Prostate gland (tissue), 2 donors: ENCODE measurements around the gene NUP58. TPM values are rescaled to one million over a fixed set of nuclear protein-coding genes. Genes with fewer than 3 reads are reported as not detected.

ENCODE experiments used
- DNase-seq: peaks from one replicate; pipeline ENCODE4 v3.0.0-alpha.2; 2019; ENCODE audit warnings: low spot score
- H3K27ac ChIP-seq, 2 donors: fragments of 200-600 bp; sonication (generic); 2 replicates each; pipeline ENCODE4 v1.5.1; 2017 to 2019
- H3K27me3 ChIP-seq: fragments of 200-600 bp; sonication (generic); replicated peaks from 2 replicates; pipeline ENCODE4 v1.5.1; 2019; ENCODE audit not compliant: insufficient read depth
- H3K36me3 ChIP-seq, 2 donors: fragments of 200-600 bp; sonication (generic); 1 replicate in 1 of 2; 2 replicates in 1 of 2; pipeline versions ENCODE4 v1.5.1 to v1.8.1; 2017 to 2019
- H3K4me1 ChIP-seq: fragments of 200-600 bp; sonication (generic); replicated peaks from 2 replicates; pipeline ENCODE4 v1.5.1; 2019
- H3K4me3 ChIP-seq, 2 donors: fragments of 200-600 bp; sonication (generic); 2 replicates each; pipeline ENCODE4 v1.5.1; 2017 to 2019
- H3K9me3 ChIP-seq: fragments of 200-600 bp; sonication (generic); 2 replicates; pipeline ENCODE4 v1.5.1; 2017
- CTCF ChIP-seq, 4 experiments: fragments of 200-600 bp in 2 of 4; fragments of 450-650 bp in 2 of 4; sonication (generic) in 2 of 4; IDR thresholded peaks; 1 replicate in 3 of 4; 2 replicates in 1 of 4; pipeline ENCODE4 v1.5.1; 2016 to 2019; ENCODE audit warnings: antibody characterized with exemption in 4 of 4, mild to moderate bottlenecking in 2 of 4, moderate library complexity in 2 of 4
- POLR2A ChIP-seq: fragments of 450-650 bp; IDR thresholded peaks from one replicate; pipeline ENCODE4 v1.6.1; 2016; ENCODE audit warnings: antibody characterized with exemption, mild to moderate bottlenecking
- POLR2AphosphoS5 ChIP-seq: sonication (generic); formaldehyde crosslinking; IDR thresholded peaks from one replicate; pipeline ENCODE4 v1.6.1; 2017; ENCODE audit warnings: antibody characterized with exemption
- WGBS: methylation state at CpG from one replicate; pipeline ENCODE4 v1.1.5; 2018; 5-methylcytosine and 5-hydroxymethylcytosine counted together
- intact Hi-C: fragments of 100-400 bp; cut with DNase I; formaldehyde crosslinking; loops from one replicate; pipeline ENCODE4 v1.14.2; 2022
- total RNA-seq, 2 donors: library from RNA; depleted of rRNA; stranded (reverse); fragments of >200 nt; gene quantifications; one replicate each; pipeline ENCODE4 v1.1.0, GENCODE V29; 2016

NUP58 gene
- total RNA-seq, 2 donors from 2014 or later: 35.6 to 143 TPM

- Histone ChIP-seq H3K27ac (no peak overlapping the region), H3K27me3 (peaks cover 2% of the 10 kb centered on the region), H3K4me1 (no peaks in the 10 kb centered on the region), H3K4me3 (no peak overlapping the region), H3K9me3 (no peaks in the 10 kb centered on the region), H3K36me3 (no peaks in the 10 kb centered on the region)
- DNase-seq: no peak
- WGBS: 36% methylated on average over 4 of the region's 4 CpGs
- TF ChIP-seq POLR2A: no peak
- no peak for TF ChIP-seq POLR2AphosphoS5
- no peak for TF ChIP-seq CTCF (IDR thresholded peaks at IDR 0.05)
- intact Hi-C loops: no loop called here
These were observed 83.5 kb downstream of the NUP58 start for GRCh38 chr13:25384758-25385410.

GRCh38 chr13:25391932-25392331 lies 90.5 kb downstream of the NUP58 start:
- no peak for TF ChIP-seq POLR2AphosphoS5
- no peak for TF ChIP-seq CTCF (IDR thresholded peaks at IDR 0.05)
- TF ChIP-seq POLR2A: no peak
- H3K27me3 ChIP-seq: no peaks in the 10 kb centered on the region
- H3K27ac ChIP-seq: no peak overlapping the region
- DNase-seq: no peak
- 33% methylated on average over 4 of the region's 4 CpGs for WGBS
- intact Hi-C loops: no loop called here
- H3K36me3 ChIP-seq: no peaks in the 10 kb centered on the region
- H3K4me3 ChIP-seq: no peak overlapping the region
- H3K4me1 ChIP-seq: no peaks in the 10 kb centered on the region
- no peaks in the 10 kb centered on the region for H3K9me3 ChIP-seq

Other genes with a start within 250 kb of the NUP58 start
- gene PABPC3, start 205.5 kb upstream of the NUP58 start, total RNA-seq: 1 to 10 TPM in 1 of 2 donors, under 1 TPM in 1; 0.09 to 4.5 TPM
- gene AMER2, start 129.3 kb upstream of the NUP58 start, total RNA-seq: under 1 TPM; 0.18 to 0.34 TPM
- gene MTMR6, start 14.1 kb upstream of the NUP58 start, total RNA-seq: 10 to 100 TPM; 12.7 to 17.1 TPM
- 1 to 10 TPM in 1 of 2 donors, under 1 TPM in 1; 0.23 to 6.1 TPM for gene ATP8A2, start 70.3 kb downstream of the NUP58 start, total RNA-seq